CD14-positive monocyte (primary cell): ENCODE measurements around the gene FUZ. TPM values are rescaled to one million over a fixed set of nuclear protein-coding genes. Genes with fewer than 3 reads are reported as not detected.
A peak's percentile ranks its signal among the peaks of the same experiment; 100 is the strongest.

Experiments
- DNase-seq, 3 donors: peaks; one replicate each; pipeline ENCODE4 v3.0.0-alpha.2; 2011 to 2022
- H2AFZ ChIP-seq: 2 replicates; pipeline ENCODE4 v1.6.0; 2012; ENCODE audit warnings: mild to moderate bottlenecking, low read depth, low read length, inconsistent platforms; ENCODE audit not compliant: insufficient read depth, poor library complexity, severe bottlenecking
- H3K27ac ChIP-seq, 2 donors: 1 replicate in 1 of 2; 2 replicates in 1 of 2; pipeline ENCODE4 v1.5.1; 2012 to 2013; ENCODE audit warnings: low read length in 2 of 2, control low read depth in 1 of 2, inconsistent platforms in 1 of 2, low read depth in 1 of 2, mild to moderate bottlenecking in 1 of 2
- H3K27me3 ChIP-seq, 2 donors: one replicate each; pipeline versions ENCODE4 v1.6.0 to v1.6.1; 2011 to 2013; ENCODE audit warnings: low read length in 2 of 2; ENCODE audit not compliant: control insufficient read depth in 2 of 2, insufficient read depth in 2 of 2
- H3K36me3 ChIP-seq, 2 donors: replicated peaks in 1 of 2; 1 replicate in 1 of 2; 2 replicates in 1 of 2; pipeline versions ENCODE4 v1.5.1 to v1.6.1; 2012 to 2013; ENCODE audit warnings: low read length in 2 of 2, control low read depth in 1 of 2, inconsistent platforms in 1 of 2, mild to moderate bottlenecking in 1 of 2; ENCODE audit not compliant: insufficient read depth in 2 of 2, control insufficient read depth in 1 of 2
- H3K4me1 ChIP-seq, 2 donors: 1 replicate in 1 of 2; 2 replicates in 1 of 2; pipeline versions ENCODE4 v1.5.1 to v1.6.1; 2012 to 2013; ENCODE audit warnings: low read length in 2 of 2, control low read depth in 1 of 2, inconsistent platforms in 1 of 2, mild to moderate bottlenecking in 1 of 2, moderate library complexity in 1 of 2; ENCODE audit not compliant: insufficient read depth in 2 of 2, control insufficient read depth in 1 of 2
- H3K4me2 ChIP-seq: replicated peaks from 2 replicates; pipeline ENCODE3; 2012; ENCODE audit warnings: low read length, moderate library complexity, mild to moderate bottlenecking; ENCODE audit not compliant: poor library complexity, severe bottlenecking; ENCODE audit errors: extremely low read depth
- H3K4me3 ChIP-seq, 3 experiments: fragments of 200-600 bp in 1 of 3; sonication (generic) in 1 of 3; replicated peaks in 1 of 3; 1 replicate in 2 of 3; 2 replicates in 1 of 3; pipeline ENCODE4 v1.5.1; 2011 to 2013; ENCODE audit warnings: low read length in 3 of 3, mild to moderate bottlenecking in 3 of 3, control low read depth in 2 of 3, low read depth in 2 of 3, inconsistent platforms in 1 of 3, moderate library complexity in 1 of 3
- H3K79me2 ChIP-seq: 2 replicates; pipeline ENCODE4 v1.6.0; 2012; ENCODE audit warnings: mild to moderate bottlenecking, control low read depth, inconsistent platforms, low read length, moderate library complexity; ENCODE audit not compliant: insufficient read depth
- H3K9ac ChIP-seq: 2 replicates; pipeline ENCODE4 v1.6.0; 2017; ENCODE audit warnings: low read length, mild to moderate bottlenecking; ENCODE audit not compliant: insufficient read depth, poor library complexity, severe bottlenecking
- H3K9me3 ChIP-seq, 2 donors: replicated peaks in 1 of 2; 1 replicate in 1 of 2; 2 replicates in 1 of 2; pipeline versions ENCODE4 v1.5.1 to v1.6.1; 2012 to 2013; ENCODE audit warnings: low read length in 2 of 2, control low read depth in 1 of 2; ENCODE audit not compliant: control insufficient read depth in 1 of 2, insufficient read depth in 1 of 2
- H4K20me1 ChIP-seq: 2 replicates; pipeline ENCODE4 v1.6.0; 2012; ENCODE audit warnings: mild to moderate bottlenecking, low read length, control low read depth, moderate library complexity; ENCODE audit not compliant: insufficient read depth
- H3K27ac Mint-ChIP-seq, 7 donors: one replicate each; pipeline ENCODE4 v1.8.0; 2020; ENCODE audit warnings: mild to moderate bottlenecking in 7 of 7, mixed read lengths in 7 of 7, moderate library complexity in 6 of 7, inconsistent platforms in 2 of 7
- H3K27me3 Mint-ChIP-seq, 3 donors: one replicate each; pipeline ENCODE4 v1.8.0; 2021 to 2022; ENCODE audit warnings: low read depth in 3 of 3, mild to moderate bottlenecking in 3 of 3, mixed read lengths in 3 of 3, moderate library complexity in 3 of 3, inconsistent platforms in 1 of 3
- H3K36me3 Mint-ChIP-seq, 2 donors: one replicate each; pipeline ENCODE4 v1.8.0; 2020; ENCODE audit warnings: mixed read lengths in 2 of 2, inconsistent platforms in 1 of 2, mild to moderate bottlenecking in 1 of 2
- H3K4me1 Mint-ChIP-seq: one replicate; pipeline ENCODE4 v1.8.0; 2020; ENCODE audit warnings: mild to moderate bottlenecking, mixed read lengths
- H3K4me3 Mint-ChIP-seq, 2 donors: one replicate each; pipeline ENCODE4 v1.8.0; 2020; ENCODE audit warnings: mild to moderate bottlenecking in 2 of 2, mixed read lengths in 2 of 2, moderate library complexity in 1 of 2
- H3K9me3 Mint-ChIP-seq, 7 donors: one replicate each; pipeline ENCODE4 v1.8.0; 2020 to 2022; ENCODE audit warnings: mixed read lengths in 7 of 7, mild to moderate bottlenecking in 6 of 7, moderate library complexity in 6 of 7, inconsistent platforms in 2 of 7
- WGBS: methylation state at CpG from one replicate; pipeline ENCODE4 v1.1.5; 2013; ENCODE audit warnings: missing lambda C conversion rate; ENCODE audit not compliant: insufficient coverage; 5-methylcytosine and 5-hydroxymethylcytosine counted together
- intact Hi-C, 2 donors: fragments of 100-400 bp; cut with micrococcal nuclease; formaldehyde crosslinking; loops; one replicate each; pipeline versions ENCODE4 v1.15.0 to v1.15.1; 2023
- polyA plus RNA-seq, 3 donors: library from polyadenylated mRNA; depleted of rRNA in 1 of 3; unstranded in 2 of 3; stranded (reverse) in 1 of 3; fragments of 300-500 nt in 2 of 3; fragments of >200 nt in 1 of 3; fragmentation: Illumina TruSeq in 2 of 3; gene quantifications; 1 replicate in 2 of 3; 2 replicates in 1 of 3; pipeline ENCODE4 v1.2.3, GENCODE V29; 2012 to 2021
- TF ChIP-seq, protein P1 (sequence below): fragments of 200-600 bp; IDR thresholded peaks from one replicate; pipeline ENCODE4 v1.8.0; 2022; ENCODE audit warnings: antibody characterized with exemption, mild to moderate bottlenecking

Gene FUZ
- polyA plus RNA-seq, 3 donors = 5.3 to 16.7 (median 5.3) TPM

GRCh38 chr19:49767381-49767780, 45.7 kb downstream of the FUZ start:
- WGBS = 1% methylated on average over 9 of the region's 9 CpGs
- H3K4me3 Mint-ChIP-seq = peak overlapping the region; percentile 96 to 98
- no peaks in the 10 kb centered on the region for H3K9me3 ChIP-seq
- peak overlapping the region; percentile 81 for H2AFZ ChIP-seq
- peaks cover 11 to 23% of the 10 kb centered on the region in 2 donors for H3K36me3 Mint-ChIP-seq
- peaks cover 33% of the 10 kb centered on the region for H4K20me1 ChIP-seq
- peak in 1 of 3 donors; percentile 15 for DNase-seq
- no peaks in the 10 kb centered on the region for H3K27me3 ChIP-seq
- peak overlapping the region; percentile 90 for H3K9ac ChIP-seq
- TF ChIP-seq, protein P1, sequence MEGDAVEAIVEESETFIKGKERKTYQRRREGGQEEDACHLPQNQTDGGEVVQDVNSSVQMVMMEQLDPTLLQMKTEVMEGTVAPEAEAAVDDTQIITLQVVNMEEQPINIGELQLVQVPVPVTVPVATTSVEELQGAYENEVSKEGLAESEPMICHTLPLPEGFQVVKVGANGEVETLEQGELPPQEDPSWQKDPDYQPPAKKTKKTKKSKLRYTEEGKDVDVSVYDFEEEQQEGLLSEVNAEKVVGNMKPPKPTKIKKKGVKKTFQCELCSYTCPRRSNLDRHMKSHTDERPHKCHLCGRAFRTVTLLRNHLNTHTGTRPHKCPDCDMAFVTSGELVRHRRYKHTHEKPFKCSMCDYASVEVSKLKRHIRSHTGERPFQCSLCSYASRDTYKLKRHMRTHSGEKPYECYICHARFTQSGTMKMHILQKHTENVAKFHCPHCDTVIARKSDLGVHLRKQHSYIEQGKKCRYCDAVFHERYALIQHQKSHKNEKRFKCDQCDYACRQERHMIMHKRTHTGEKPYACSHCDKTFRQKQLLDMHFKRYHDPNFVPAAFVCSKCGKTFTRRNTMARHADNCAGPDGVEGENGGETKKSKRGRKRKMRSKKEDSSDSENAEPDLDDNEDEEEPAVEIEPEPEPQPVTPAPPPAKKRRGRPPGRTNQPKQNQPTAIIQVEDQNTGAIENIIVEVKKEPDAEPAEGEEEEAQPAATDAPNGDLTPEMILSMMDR = no peak
- H3K4me1 ChIP-seq = peaks cover 25 to 29% of the 10 kb centered on the region in 2 donors
- peaks cover 0 to 12% of the 10 kb centered on the region in 2 donors for H3K36me3 ChIP-seq
- peak overlapping the region; percentile 44 to 88 for H3K27ac ChIP-seq
- peak overlapping the region; percentile 99 for H3K4me2 ChIP-seq
- H3K27ac Mint-ChIP-seq = peak overlapping the region; percentile 82 to 97 (median 93)
- H3K79me2 ChIP-seq = peaks cover 56% of the 10 kb centered on the region
- peaks cover 1 to 2% (median 2%) of the 10 kb centered on the region in 3 donors for H3K27me3 Mint-ChIP-seq
- intact Hi-C loops = loop anchor here (2.0 to 5.0 kb wide), 5 partner anchors 40 to 127 kb away; partner anchors contain the start of genes MED25 (in 1 of the 2), PNKP (in 1 of the 2) and RRAS (in 1 of the 2)
- H3K4me1 Mint-ChIP-seq = peaks cover 33% of the 10 kb centered on the region
- H3K9me3 Mint-ChIP-seq = no peaks in the 10 kb centered on the region
- H3K4me3 ChIP-seq = peak overlapping the region; percentile 94 to 99 (median 96)

- peaks cover 11 to 20% of the 10 kb centered on the region in 2 donors for H3K36me3 Mint-ChIP-seq
- 1% methylated on average over 29 of the region's 38 CpGs for WGBS
- intact Hi-C loops = loop anchor here (2.0 to 5.0 kb wide), 5 partner anchors 40 to 126 kb away; partner anchors contain the start of genes MED25 (in 1 of the 2), PNKP (in 1 of the 2) and RRAS (in 1 of the 2)
- peaks cover 0 to 12% of the 10 kb centered on the region in 2 donors for H3K36me3 ChIP-seq
- H3K9me3 Mint-ChIP-seq = no peaks in the 10 kb centered on the region
- H3K4me3 Mint-ChIP-seq = peak within 1 kb of the TSS; percentile 96 to 98
- peak within 1 kb of the TSS; percentile 99 for H3K4me2 ChIP-seq
- peaks cover 33% of the 10 kb centered on the region for H4K20me1 ChIP-seq
- H3K79me2 ChIP-seq = peaks cover 51% of the 10 kb centered on the region
- H3K9ac ChIP-seq = peak within 1 kb of the TSS; percentile 90
- peaks cover 25 to 29% of the 10 kb centered on the region in 2 donors for H3K4me1 ChIP-seq
- H3K9me3 ChIP-seq = no peaks in the 10 kb centered on the region
- H2AFZ ChIP-seq = peak within 1 kb of the TSS; percentile 81
- H3K27ac Mint-ChIP-seq = peak within 1 kb of the TSS; percentile 95 to 99 (median 98)
- no peak for DNase-seq
- H3K4me3 ChIP-seq = peak within 1 kb of the TSS; percentile 94 to 99 (median 96)
- no peaks in the 10 kb centered on the region for H3K27me3 ChIP-seq
- TF ChIP-seq, protein P1 = no peak
- H3K27ac ChIP-seq = peak within 1 kb of the TSS; percentile 89 to 92
- H3K27me3 Mint-ChIP-seq = peaks cover 1 to 2% (median 2%) of the 10 kb centered on the region in 3 donors
- peaks cover 37% of the 10 kb centered on the region for H3K4me1 Mint-ChIP-seq
These were observed 46.2 kb downstream of the FUZ start, which contains the start of gene AP2A1 for GRCh38 chr19:49766930-49767299. TSS of gene AP2A1 (plus strand) at chr19:49767001. CDS start at chr19:49767134, 133 bp downstream.
